HepG2 (cell line): ENCODE measurements around the gene CORT. TPM values are rescaled to one million over a fixed set of nuclear protein-coding genes. Genes with fewer than 3 reads are reported as not detected.

Experiments used
- ADNP ChIP-seq: sonication (generic); formaldehyde crosslinking; IDR thresholded peaks from 2 replicates; pipeline ENCODE4 v1.4.0; 2020; ENCODE audit warnings: missing genetic modification reagents
- AGO2 ChIP-seq: fragments of 200-400 bp; formaldehyde crosslinking; optimal IDR thresholded peaks from 2 replicates; pipeline ENCODE3; 2017; ENCODE audit warnings: mild to moderate bottlenecking, low read depth, low read length, moderate library complexity
- BRD4 ChIP-seq: sonication (generic); formaldehyde crosslinking; IDR thresholded peaks from 2 replicates; pipeline ENCODE4 v1.4.0; 2020; ENCODE audit warnings: missing genetic modification reagents
- CEBPB ChIP-seq: IDR thresholded peaks from 2 replicates; pipeline ENCODE4 v1.6.1; 2011; ENCODE audit warnings: low read depth, low read length, improper control_type of control experiment, borderline replicate concordance
- CREBL2 ChIP-seq: sonication (generic); formaldehyde crosslinking; IDR thresholded peaks from 2 replicates; pipeline ENCODE4 v1.8.1; 2023; ENCODE audit warnings: missing genetic modification reagents, mild to moderate bottlenecking, borderline replicate concordance
- ELF3 ChIP-seq: IDR thresholded peaks from 2 replicates; pipeline ENCODE4 v1.6.1; 2016; ENCODE audit warnings: missing genetic modification reagents, missing compliant biosample characterization
- FOXC1 ChIP-seq: sonication (generic); formaldehyde crosslinking; IDR thresholded peaks from 2 replicates; pipeline ENCODE4 v1.8.0; 2022; ENCODE audit warnings: mild to moderate bottlenecking, missing genetic modification reagents, borderline replicate concordance
- HMGA1 ChIP-seq: sonication (generic); formaldehyde crosslinking; conservative IDR thresholded peaks from 2 replicates; pipeline ENCODE4 v1.4.0; 2020; ENCODE audit warnings: missing genetic modification reagents
- MEIS2 ChIP-seq: sonication (generic); formaldehyde crosslinking; IDR thresholded peaks from 2 replicates; pipeline ENCODE4 v1.9.0; 2021; ENCODE audit warnings: mild to moderate bottlenecking, missing genetic modification reagents
- MIER3 ChIP-seq: IDR thresholded peaks from 2 replicates; pipeline ENCODE4 v1.6.1; 2016; ENCODE audit warnings: missing compliant biosample characterization, borderline replicate concordance
- MXI1 ChIP-seq: IDR thresholded peaks from 3 replicates; pipeline ENCODE4 v1.6.1; 2012; ENCODE audit warnings: low read depth, low read length, inconsistent platforms, borderline replicate concordance
- MYNN ChIP-seq: sonication (generic); formaldehyde crosslinking; IDR thresholded peaks from 2 replicates; pipeline ENCODE4 v1.4.0; 2020; ENCODE audit warnings: mild to moderate bottlenecking, low read depth, missing genetic modification reagents
- PRDM10 ChIP-seq: sonication (generic); formaldehyde crosslinking; IDR thresholded peaks from 2 replicates; pipeline ENCODE4 v1.4.0; 2020; ENCODE audit warnings: low read depth, missing genetic modification reagents
- TGIF2 ChIP-seq: IDR thresholded peaks from 2 replicates; pipeline ENCODE4 v1.6.1; 2016; ENCODE audit warnings: control low read depth, missing compliant biosample characterization
- ZFP91 ChIP-seq: sonication (generic); formaldehyde crosslinking; IDR thresholded peaks from 2 replicates; pipeline ENCODE4 v1.9.0; 2022; ENCODE audit warnings: missing genetic modification reagents, mild to moderate bottlenecking, borderline replicate concordance
- ZNF17 ChIP-seq: sonication (generic); formaldehyde crosslinking; IDR thresholded peaks from 2 replicates; pipeline ENCODE4 v1.5.0; 2020; ENCODE audit warnings: mild to moderate bottlenecking, missing genetic modification reagents
- ZNF343 ChIP-seq: sonication (generic); formaldehyde crosslinking; IDR thresholded peaks from 2 replicates; pipeline ENCODE4 v1.4.0; 2020; ENCODE audit warnings: mild to moderate bottlenecking, missing genetic modification reagents
- ZNF431 ChIP-seq: sonication (generic); formaldehyde crosslinking; IDR thresholded peaks from 2 replicates; pipeline ENCODE4 v1.9.0; 2022; ENCODE audit warnings: missing genetic modification reagents, low read depth, mild to moderate bottlenecking, borderline replicate concordance
- ZNF441 ChIP-seq: sonication (generic); formaldehyde crosslinking; IDR thresholded peaks from 2 replicates; pipeline ENCODE4 v1.7.0; 2021; ENCODE audit warnings: missing genetic modification reagents, borderline replicate concordance
- ZNF672 ChIP-seq: sonication (generic); formaldehyde crosslinking; IDR thresholded peaks from 2 replicates; pipeline ENCODE4 v1.8.1; 2022; ENCODE audit warnings: missing genetic modification reagents
- ZNF770 ChIP-seq: sonication (generic); formaldehyde crosslinking; IDR thresholded peaks from 2 replicates; pipeline ENCODE4 v1.5.0; 2020; ENCODE audit warnings: mild to moderate bottlenecking, missing genetic modification reagents
- ZNF776 ChIP-seq: sonication (generic); formaldehyde crosslinking; IDR thresholded peaks from 2 replicates; pipeline ENCODE4 v1.4.0; 2020; ENCODE audit warnings: mild to moderate bottlenecking, missing genetic modification reagents
- polyA plus RNA-seq, 8 experiments: library from polyadenylated mRNA; depleted of rRNA in 3 of 8; stranded (reverse) in 7 of 8; unstranded in 1 of 8; fragments of >200 nt; fragmentation: Illumina TruSeq in 4 of 8; extraction: Trizol in 4 of 8; gene quantifications; 2 replicates each; pipeline versions ENCODE4 v1.2.1 to v1.2.3, GENCODE V29; 2011 to 2016; ENCODE audit warnings: low read depth in 4 of 8, missing spikeins in 1 of 8, mixed read lengths in 1 of 8; ENCODE audit not compliant: insufficient read depth in 1 of 8
- total RNA-seq, 5 experiments: library from RNA; depleted of rRNA; stranded (reverse); fragments of >200 nt; fragmentation: Illumina TruSeq; extraction: Trizol; gene quantifications; 2 replicates each; pipeline ENCODE4 v1.2.3, GENCODE V29; 2016; ENCODE audit warnings: low read depth in 1 of 5

CORT gene
- total and polyA plus RNA-seq, 2 of the 13 experiments (the other 11 are each of a cell fraction or from before 2014, with no cell fraction given), result 0.11 to 0.62 TPM

- peak; percentile 87; the same call in 1 of the 2 replicates for TF ChIP-seq ZNF431 (CRISPR knock-in tag)
- TF ChIP-seq ZNF17 (CRISPR knock-in tag), result 0 out of 2 replicates have a peak, but pooled peaks have one; percentile 81
- no peak for TF ChIP-seq MIER3
- peak; percentile 86; the same call in 1 of the 2 replicates for TF ChIP-seq MEIS2 (CRISPR knock-in tag)
- TF ChIP-seq ZNF776 (CRISPR knock-in tag), result peak; percentile 99
- peak; percentile 96 for TF ChIP-seq FOXC1 (CRISPR knock-in tag)
- TF ChIP-seq CREBL2 (CRISPR knock-in tag), result peak; percentile 82; the same call in 1 of the 2 replicates
- TF ChIP-seq TGIF2 (CRISPR knock-in tag), result peak; percentile 70; the same call in 1 of the 2 replicates
- TF ChIP-seq ZNF770 (CRISPR knock-in tag), result peak; percentile 82
- TF ChIP-seq AGO2, result peak; percentile 62
- TF ChIP-seq MXI1, result peak; percentile 89
- peak; percentile 95 for TF ChIP-seq ZNF672 (CRISPR knock-in tag)
- TF ChIP-seq ADNP, result 0 out of 2 replicates have a peak, but pooled peaks have one; percentile 57
- TF ChIP-seq ZFP91 (CRISPR knock-in tag), result peak; percentile 96
- TF ChIP-seq ZNF343 (CRISPR knock-in tag), result peak; percentile 89
- no peak for TF ChIP-seq HMGA1 (CRISPR knock-in tag)
- TF ChIP-seq ELF3 (CRISPR knock-in tag), result peak; percentile 69
- no peak; the same call in 1 of the 2 replicates for TF ChIP-seq MYNN (CRISPR knock-in tag)
- no peak for TF ChIP-seq CEBPB
- TF ChIP-seq ZNF441, result peak; percentile 55; the same call in 1 of the 2 replicates
- TF ChIP-seq PRDM10 (CRISPR knock-in tag), result no peak
- TF ChIP-seq BRD4, result peak; percentile 85
Observed at GRCh38 chr1:10430216-10431069, 19.4 kb upstream of the CORT start, which contains the start of gene CENPS (continued).
